MCF 10A (cell line): ENCODE results near the gene QPCTL. TPM values are rescaled to one million over a fixed set of nuclear protein-coding genes. Genes with fewer than 3 reads are reported as not detected.

Experiments
- BruUV-seq: library from RNA; stranded (reverse); fragments of 400-500 nt; replicated peaks from 2 replicates; lab custom pipeline; 2021; lab: Mats Ljungman, UMichigan
- CTCF ChIA-PET: fragments of 300-600 bp; sonication (Branson Sonifier 250); formaldehyde crosslinking; extraction: SDS; loops from one replicate; lab custom pipeline; 2021; ENCODE audit warnings: antibody characterized with exemption, inconsistent platforms; lab: Yijun Ruan, JAX
- POLR2A ChIA-PET: fragments of 300-600, 350-650 bp; sonication (Branson Sonifier 250); formaldehyde crosslinking; extraction: SDS; loops from one replicate; lab custom pipeline; 2020; ENCODE audit warnings: antibody characterized with exemption, inconsistent platforms; lab: Yijun Ruan, JAX
- DNase-seq: peaks from one replicate; pipeline ENCODE4 v3.0.0-alpha.2; 2018; ENCODE audit not compliant: unreplicated experiment
- H3K27ac Mint-ChIP-seq: one replicate; pipeline ENCODE4 v1.8.0; 2022; ENCODE audit warnings: mild to moderate bottlenecking, low read depth, mixed read lengths; ENCODE audit not compliant: unreplicated experiment
- H3K27me3 Mint-ChIP-seq: one replicate; pipeline ENCODE4 v1.8.0; 2022; ENCODE audit warnings: mixed read lengths; ENCODE audit not compliant: insufficient read depth, unreplicated experiment
- H3K36me3 Mint-ChIP-seq: one replicate; pipeline ENCODE4 v1.8.0; 2022; ENCODE audit warnings: mild to moderate bottlenecking, moderate library complexity, mixed read lengths; ENCODE audit not compliant: insufficient read depth, unreplicated experiment
- H3K4me1 Mint-ChIP-seq: one replicate; pipeline ENCODE4 v1.8.0; 2022; ENCODE audit warnings: mixed read lengths; ENCODE audit not compliant: insufficient read depth, unreplicated experiment
- H3K4me3 Mint-ChIP-seq: one replicate; pipeline ENCODE4 v1.8.0; 2022; ENCODE audit warnings: mild to moderate bottlenecking, moderate library complexity, mixed read lengths; ENCODE audit not compliant: unreplicated experiment
- H3K9me3 Mint-ChIP-seq: one replicate; pipeline ENCODE4 v1.8.0; 2022; ENCODE audit warnings: mixed read lengths; ENCODE audit not compliant: unreplicated experiment
- intact Hi-C: fragments of 100-400 bp; cut with micrococcal nuclease; formaldehyde crosslinking; loops from 2 replicates; pipeline ENCODE4 v1.14.1; 2022
- total RNA-seq: library from RNA; stranded (reverse); gene quantifications from 2 replicates; pipeline ENCODE4 v1.2.3, GENCODE V29; 2022
- TF ChIP-seq, protein P1 (sequence below): fragments of 200-600 bp; IDR thresholded peaks from one replicate; pipeline ENCODE4 v1.8.0; 2022; ENCODE audit warnings: antibody characterized with exemption, mild to moderate bottlenecking; ENCODE audit not compliant: unreplicated experiment

Gene QPCTL
- total RNA-seq, 1 experiment from 2014 or later: 14.9 TPM

DNA sequence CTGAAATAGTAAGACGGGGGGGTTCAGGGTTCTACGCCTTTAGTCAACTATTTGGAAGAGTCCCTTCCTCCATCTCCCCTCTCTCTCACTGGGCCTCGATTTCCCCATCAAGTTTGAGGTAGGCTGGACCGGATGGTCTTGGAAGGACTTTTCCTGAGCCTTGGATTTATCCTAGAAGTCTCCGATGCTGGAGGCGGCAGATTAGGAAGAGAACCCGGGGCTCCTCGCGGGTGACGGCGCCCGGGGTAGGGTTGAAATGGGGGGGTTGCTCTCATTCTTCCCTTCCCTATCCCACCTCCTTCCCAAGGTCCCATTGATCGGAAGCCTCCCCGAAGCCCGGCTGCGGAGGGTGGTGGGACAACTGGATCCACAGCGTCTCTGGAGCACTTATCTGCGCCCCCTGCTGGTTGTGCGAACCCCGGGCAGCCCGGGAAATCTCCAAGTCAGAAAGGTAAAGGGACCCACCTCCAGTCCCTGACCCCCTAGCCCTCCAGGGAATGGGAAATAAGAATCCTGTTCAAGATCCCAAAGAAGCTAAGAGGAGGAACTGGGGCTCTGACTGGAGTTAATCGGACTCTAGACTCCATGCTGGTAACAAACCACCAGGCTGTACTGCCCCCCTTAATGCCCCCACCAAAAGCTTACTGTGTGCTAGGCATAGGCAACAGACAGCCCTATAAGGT, 781 bp downstream of the QPCTL start:
- H3K27ac Mint-ChIP-seq: peak overlapping the region; percentile 81
- no peaks in the 10 kb centered on the region for H3K27me3 Mint-ChIP-seq
- H3K36me3 Mint-ChIP-seq: peaks cover 61% of the 10 kb centered on the region
- POLR2A ChIA-PET: interaction anchor here (0.6 to 7.3 kb wide), 21 partner anchors 12 to 224 kb away, joined by 3 to 108 read pairs (median 7); partner anchors contain the start of genes DMPK, FBXO46, OPA3 and SIX5
- peak; percentile 79 for DNase-seq
- no peaks in the 10 kb centered on the region for H3K9me3 Mint-ChIP-seq
- H3K4me1 Mint-ChIP-seq: peaks cover 10% of the 10 kb centered on the region
- intact Hi-C loops: no loop called here
- CTCF ChIA-PET: interaction anchor here (0.5 to 3.8 kb wide), 32 partner anchors 10 to 159 kb away, joined by 3 to 42 read pairs (median 3); partner anchors contain the start of gene SIX5
- H3K4me3 Mint-ChIP-seq: peak overlapping the region; percentile 85
- TF ChIP-seq, protein P1, sequence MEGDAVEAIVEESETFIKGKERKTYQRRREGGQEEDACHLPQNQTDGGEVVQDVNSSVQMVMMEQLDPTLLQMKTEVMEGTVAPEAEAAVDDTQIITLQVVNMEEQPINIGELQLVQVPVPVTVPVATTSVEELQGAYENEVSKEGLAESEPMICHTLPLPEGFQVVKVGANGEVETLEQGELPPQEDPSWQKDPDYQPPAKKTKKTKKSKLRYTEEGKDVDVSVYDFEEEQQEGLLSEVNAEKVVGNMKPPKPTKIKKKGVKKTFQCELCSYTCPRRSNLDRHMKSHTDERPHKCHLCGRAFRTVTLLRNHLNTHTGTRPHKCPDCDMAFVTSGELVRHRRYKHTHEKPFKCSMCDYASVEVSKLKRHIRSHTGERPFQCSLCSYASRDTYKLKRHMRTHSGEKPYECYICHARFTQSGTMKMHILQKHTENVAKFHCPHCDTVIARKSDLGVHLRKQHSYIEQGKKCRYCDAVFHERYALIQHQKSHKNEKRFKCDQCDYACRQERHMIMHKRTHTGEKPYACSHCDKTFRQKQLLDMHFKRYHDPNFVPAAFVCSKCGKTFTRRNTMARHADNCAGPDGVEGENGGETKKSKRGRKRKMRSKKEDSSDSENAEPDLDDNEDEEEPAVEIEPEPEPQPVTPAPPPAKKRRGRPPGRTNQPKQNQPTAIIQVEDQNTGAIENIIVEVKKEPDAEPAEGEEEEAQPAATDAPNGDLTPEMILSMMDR: peak; percentile 67
- BruUV-seq: TSS peak; percentile 59

DNA sequence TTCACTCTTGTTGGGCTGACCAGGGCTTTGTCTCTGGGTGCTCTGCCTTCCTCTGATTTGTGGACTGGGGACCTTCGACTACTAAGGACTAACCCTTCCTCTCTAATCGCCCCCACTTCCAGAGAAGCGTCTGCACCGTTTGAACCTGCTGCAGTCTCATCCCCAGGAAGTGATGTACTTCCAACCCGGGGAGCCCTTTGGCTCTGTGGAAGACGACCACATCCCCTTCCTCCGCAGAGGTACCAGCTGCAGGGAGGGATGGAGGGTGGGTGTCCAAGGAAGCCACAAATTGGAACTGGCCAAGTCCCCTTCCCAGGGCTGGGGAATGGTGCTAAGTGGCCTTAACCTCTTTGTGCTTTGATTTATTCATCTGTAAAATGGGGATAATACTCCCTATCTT, 9.2 kb downstream of the QPCTL start:
- H3K9me3 Mint-ChIP-seq: no peaks in the 10 kb centered on the region
- no peak overlapping the region for H3K4me3 Mint-ChIP-seq
- no peak overlapping the region for H3K27ac Mint-ChIP-seq
- intact Hi-C loops: no loop called here
- peaks cover 21% of the 10 kb centered on the region for H3K36me3 Mint-ChIP-seq
- CTCF ChIA-PET: no interaction called here
- BruUV-seq: no TSS peak
- TF ChIP-seq, protein P1: no peak
- DNase-seq: no peak
- POLR2A ChIA-PET: interaction anchor here (0.7 to 1.6 kb wide), 3 partner anchors 8 to 263 kb away, joined by 3 to 6 read pairs (median 6); partner anchors contain the start of genes QPCTL and SNRPD2
- H3K4me1 Mint-ChIP-seq: peaks cover 6% of the 10 kb centered on the region
- no peaks in the 10 kb centered on the region for H3K27me3 Mint-ChIP-seq

DNA sequence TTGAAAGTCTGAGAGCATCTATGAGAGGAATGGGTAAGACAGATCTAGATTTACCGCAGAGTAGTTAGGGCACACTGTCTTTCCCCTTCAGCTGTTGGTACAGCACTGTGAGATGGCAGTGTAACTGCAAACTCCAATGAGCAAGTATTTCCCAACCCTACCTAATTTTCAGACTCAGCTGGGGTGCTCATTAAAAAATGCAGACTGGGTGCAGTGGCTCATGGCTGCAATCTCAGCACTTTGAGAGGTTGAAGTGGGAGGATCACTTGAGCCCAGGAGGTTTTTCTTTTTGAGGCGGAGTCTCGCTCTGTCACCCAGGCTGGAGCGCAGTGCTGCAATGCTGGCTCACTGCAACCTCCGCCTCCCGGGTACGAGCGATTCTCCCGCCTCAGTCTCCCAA, 12.6 kb downstream of the QPCTL start:
- Mint-ChIP-seq H3K4me1 (no peaks in the 10 kb centered on the region), H3K36me3 (peaks cover 13% of the 10 kb centered on the region), H3K27me3 (no peaks in the 10 kb centered on the region), H3K4me3 (no peak overlapping the region), H3K27ac (no peak overlapping the region), H3K9me3 (no peaks in the 10 kb centered on the region)
- TF ChIP-seq, protein P1: no peak
- intact Hi-C loops: no loop called here
- ChIA-PET POLR2A (interaction anchor here (1.6 to 5.3 kb wide), 3 partner anchors 10 to 13 kb away, joined by 6 to 28 read pairs (median 12); partner anchors contain the start of genes QPCTL and SNRPD2), CTCF (interaction anchor here (0.6 to 1.7 kb wide), 4 partner anchors 12 to 1638 kb away, joined by 4 to 6 read pairs (median 6); no protein-coding TSS in a partner anchor)
- no TSS peak for BruUV-seq
- DNase-seq: no peak

DNA sequence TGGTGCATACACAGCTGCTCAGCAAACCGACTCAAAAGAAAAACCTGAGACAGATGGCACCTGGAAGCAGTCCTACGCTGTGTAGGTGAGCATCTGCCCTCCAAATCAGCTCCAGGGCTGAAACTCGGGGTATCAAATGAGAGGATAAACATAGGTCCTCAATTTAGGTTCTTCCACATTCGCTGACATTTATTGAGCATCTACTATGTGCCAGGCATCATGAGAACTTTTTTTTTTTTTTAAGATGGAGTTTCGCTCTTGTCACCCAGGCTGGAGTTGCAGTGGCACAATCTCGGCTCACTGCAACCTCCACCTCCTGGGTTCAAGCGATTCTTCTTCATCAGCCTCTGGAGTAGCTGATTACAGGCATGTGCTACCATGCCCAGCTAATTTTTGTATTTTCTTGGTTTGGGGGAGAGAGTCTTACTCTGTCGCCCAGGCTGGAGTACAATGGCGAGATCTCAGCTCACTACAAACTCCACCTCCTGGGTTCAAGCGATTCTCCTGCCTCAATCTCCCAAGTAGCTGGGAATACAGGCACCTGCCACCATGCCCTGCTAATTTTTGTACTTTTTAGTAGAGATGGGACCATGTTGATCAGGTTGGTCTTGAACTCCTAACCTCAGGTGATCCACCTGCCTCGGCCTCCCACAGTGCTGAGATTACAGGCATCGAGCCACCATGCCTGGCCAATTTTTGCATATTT, 13.4 kb downstream of the QPCTL start:
- TF ChIP-seq, protein P1: no peak
- POLR2A ChIA-PET: interaction anchor here (1.6 to 5.3 kb wide), 3 partner anchors 10 to 13 kb away, joined by 6 to 28 read pairs (median 12); partner anchors contain the start of genes QPCTL and SNRPD2
- BruUV-seq: no TSS peak
- CTCF ChIA-PET: interaction anchor here (0.6 to 5.9 kb wide), 5 partner anchors 12 to 1638 kb away, joined by 4 to 42 read pairs (median 6); partner anchors contain the start of genes QPCTL and SNRPD2
- Mint-ChIP-seq H3K9me3 (no peaks in the 10 kb centered on the region), H3K4me1 (peaks cover 4% of the 10 kb centered on the region), H3K4me3 (no peak overlapping the region), H3K27me3 (no peaks in the 10 kb centered on the region), H3K27ac (no peak overlapping the region), H3K36me3 (peaks cover 20% of the 10 kb centered on the region)
- intact Hi-C loops: no loop called here
- no peak for DNase-seq
